GM12872 (cell line): ENCODE measurements around the gene FRMD5.

Experiments
- CTCF ChIP-seq: IDR thresholded peaks from 3 replicates; pipeline ENCODE4 v1.5.1; 2011; ENCODE audit warnings: low read depth, mild to moderate bottlenecking, low read length, moderate library complexity; ENCODE audit not compliant: insufficient read depth

Gene FRMD5

GRCh38 chr15:43824302-43825246 is 370.5 kb downstream of the FRMD5 start, which contains the start of gene MFAP1:
Gene MFAP1 (minus strand): TSS chr15:43824690. CDS start chr15:43824569, 121 bp downstream.
- TF ChIP-seq CTCF = no peak

GRCh38 chr15:43821505-43821904 is 373.6 kb downstream of the FRMD5 start:
- TF ChIP-seq CTCF = no peak
